CD4-positive, CD25-positive, alpha-beta regulatory T cell (primary cell): ENCODE data around the gene ZFAND3. TPM values are rescaled to one million over a fixed set of nuclear protein-coding genes. Genes with fewer than 3 reads are reported as not detected.
A peak's percentile ranks its signal among the peaks of the same experiment; 100 is the strongest.
"Not testable (repeated sequence)": the region's sequence is repeated elsewhere in the genome, so short reads cannot be mapped to it uniquely, and the experiment has no call there.

Source experiments
- ATAC-seq, 2 donors: fragments of 150-1000 bp; cut with Tn5 transposase; one replicate each; pipeline ENCODE4 v1.10.0; 2021; ENCODE audit warnings: low read depth in 2 of 2, moderate number of reproducible peaks in 2 of 2, moderate library complexity in 1 of 2
- DNase-seq, 3 donors: peaks; one replicate each; pipeline versions ENCODE4 v3.0.0 to v3.0.0-alpha.2; 2012 to 2022; ENCODE audit warnings: mixed read lengths in 1 of 3
- H3K27ac ChIP-seq: one replicate; pipeline ENCODE4 v1.7.0; 2013; ENCODE audit warnings: mild to moderate bottlenecking, low read length; ENCODE audit not compliant: insufficient read depth, poor library complexity, severe bottlenecking
- H3K27me3 ChIP-seq: one replicate; pipeline ENCODE4 v1.7.0; 2013; ENCODE audit warnings: low read length; ENCODE audit not compliant: control insufficient read depth, insufficient read depth
- H3K36me3 ChIP-seq: one replicate; pipeline ENCODE4 v1.7.0; 2013; ENCODE audit warnings: mild to moderate bottlenecking, low read length, moderate library complexity; ENCODE audit not compliant: control insufficient read depth, insufficient read depth
- H3K4me1 ChIP-seq: 2 replicates; pipeline ENCODE4 v1.7.0; 2013; ENCODE audit warnings: mild to moderate bottlenecking, low read length; ENCODE audit not compliant: insufficient read depth, control insufficient read depth, poor library complexity, severe bottlenecking
- H3K4me3 ChIP-seq: one replicate; pipeline ENCODE4 v1.7.0; 2013; ENCODE audit warnings: low read depth, mild to moderate bottlenecking, low read length, moderate library complexity
- H3K9me3 ChIP-seq, 2 experiments: 1 replicate in 1 of 2; 2 replicates in 1 of 2; pipeline ENCODE4 v1.7.0; 2013; ENCODE audit warnings: low read length in 2 of 2, mild to moderate bottlenecking in 1 of 2, moderate library complexity in 1 of 2; ENCODE audit not compliant: control insufficient read depth in 2 of 2
- H3K27ac Mint-ChIP-seq, 3 donors: one replicate each; pipeline ENCODE4 v1.8.0; 2020 to 2022; ENCODE audit warnings: mild to moderate bottlenecking in 3 of 3, mixed read lengths in 3 of 3, moderate library complexity in 2 of 3
- H3K27me3 Mint-ChIP-seq: one replicate; pipeline ENCODE4 v1.8.0; 2022; ENCODE audit warnings: mild to moderate bottlenecking, mixed read lengths
- H3K36me3 Mint-ChIP-seq: one replicate; pipeline ENCODE4 v1.8.0; 2020; ENCODE audit warnings: mixed read lengths
- H3K4me1 Mint-ChIP-seq, 4 donors: one replicate each; pipeline ENCODE4 v1.8.0; 2020 to 2022; ENCODE audit warnings: mixed read lengths in 4 of 4, mild to moderate bottlenecking in 1 of 4
- H3K4me3 Mint-ChIP-seq, 4 donors: one replicate each; pipeline ENCODE4 v1.8.0; 2020 to 2022; ENCODE audit warnings: mild to moderate bottlenecking in 4 of 4, mixed read lengths in 4 of 4, moderate library complexity in 3 of 4
- H3K9me3 Mint-ChIP-seq, 7 donors: one replicate each; pipeline ENCODE4 v1.8.0; 2020 to 2022; ENCODE audit warnings: mixed read lengths in 7 of 7, mild to moderate bottlenecking in 3 of 7, moderate library complexity in 2 of 7
- polyA plus RNA-seq, 4 donors: library from polyadenylated mRNA; unstranded; fragments of 300-500 nt; fragmentation: Illumina TruSeq; gene quantifications; one replicate each; pipeline ENCODE4 v1.2.3, GENCODE V29; 2021
- total RNA-seq: library from RNA; stranded (reverse); gene quantifications from one replicate; pipeline ENCODE4 v1.2.3, GENCODE V29; 2022

Gene ZFAND3
- total and polyA plus RNA-seq, 5 donors from 2014 or later, result 3.5 to 60.0 (median 5.1) TPM

- Histone ChIP-seq H3K27ac (no peak overlapping the region), H3K27me3 (no peaks in the 10 kb centered on the region), H3K9me3 (no peaks in the 10 kb centered on the region), H3K36me3 (peaks cover 38% of the 10 kb centered on the region), H3K4me1 (no peaks in the 10 kb centered on the region), H3K4me3 (no peak overlapping the region)
- no peaks in the 10 kb centered on the region for H3K27me3 Mint-ChIP-seq
- H3K36me3 Mint-ChIP-seq, result peaks cover 25% of the 10 kb centered on the region
- H3K4me1 Mint-ChIP-seq, result peaks cover 8 to 14% (median 11%) of the 10 kb centered on the region in 4 donors
- H3K4me3 Mint-ChIP-seq, result no peak overlapping the region
- DNase-seq (no peak), ATAC-seq (no peak)
- no peaks in the 10 kb centered on the region for H3K9me3 Mint-ChIP-seq
- no peak overlapping the region for H3K27ac Mint-ChIP-seq
These were observed 297.8 kb downstream of the ZFAND3 start for GRCh38 chr6:38117281-38117680.

GRCh38 chr6:38118791-38119365 is 299.4 kb downstream of the ZFAND3 start:
- Histone ChIP-seq H3K36me3 (peaks cover 46% of the 10 kb centered on the region), H3K4me3 (no peak overlapping the region), H3K4me1 (no peaks in the 10 kb centered on the region), H3K27ac (no peak overlapping the region), H3K9me3 (no peaks in the 10 kb centered on the region), H3K27me3 (no peaks in the 10 kb centered on the region)
- no peaks in the 10 kb centered on the region for H3K9me3 Mint-ChIP-seq
- no peak overlapping the region for H3K4me3 Mint-ChIP-seq
- ATAC-seq (no peak), DNase-seq (no peak)
- H3K27me3 Mint-ChIP-seq, result no peaks in the 10 kb centered on the region
- H3K27ac Mint-ChIP-seq, result no peak overlapping the region
- H3K36me3 Mint-ChIP-seq, result peaks cover 39% of the 10 kb centered on the region
- H3K4me1 Mint-ChIP-seq, result peaks cover 4 to 19% (median 8%) of the 10 kb centered on the region in 4 donors

GRCh38 chr6:38119516-38119915 is 300.0 kb downstream of the ZFAND3 start:
- H3K9me3 ChIP-seq, result no peaks in the 10 kb centered on the region
- Mint-ChIP-seq H3K36me3 (peaks cover 39% of the 10 kb centered on the region), H3K4me1 (peaks cover 0 to 19% (median 7%) of the 10 kb centered on the region in 4 donors), H3K9me3 (no peaks in the 10 kb centered on the region), H3K27me3 (no peaks in the 10 kb centered on the region), H3K27ac (no peak overlapping the region), H3K4me3 (no peak overlapping the region)
- H3K4me1 ChIP-seq, result no peaks in the 10 kb centered on the region
- peaks cover 46% of the 10 kb centered on the region for H3K36me3 ChIP-seq
- ATAC-seq (no peak), DNase-seq (no peak)
- no peak overlapping the region for H3K4me3 ChIP-seq
- H3K27ac ChIP-seq, result no peak overlapping the region
- H3K27me3 ChIP-seq, result no peaks in the 10 kb centered on the region

GRCh38 chr6:38124224-38124926 is 304.8 kb downstream of the ZFAND3 start:
- H3K4me3 Mint-ChIP-seq, ATAC-seq, H3K27me3 ChIP-seq, H3K9me3 Mint-ChIP-seq, H3K27ac ChIP-seq, DNase-seq, H3K27me3 Mint-ChIP-seq, H3K4me1 ChIP-seq, H3K9me3 ChIP-seq, H3K4me3 ChIP-seq, H3K27ac Mint-ChIP-seq: not testable (repeated sequence)
- peaks cover 4 to 32% (median 20%) of the 10 kb centered on the region in 4 donors for H3K4me1 Mint-ChIP-seq
- H3K36me3 ChIP-seq, result peaks cover 25% of the 10 kb centered on the region
- peaks cover 54% of the 10 kb centered on the region for H3K36me3 Mint-ChIP-seq

- Mint-ChIP-seq H3K4me1 (peaks cover 25 to 46% (median 37%) of the 10 kb centered on the region in 4 donors), H3K4me3 (no peak overlapping the region), H3K36me3 (peaks cover 41% of the 10 kb centered on the region), H3K9me3 (peaks cover 0 to 1% (median 0%) of the 10 kb centered on the region in 7 donors), H3K27me3 (no peaks in the 10 kb centered on the region), H3K27ac (no peak overlapping the region)
- Histone ChIP-seq H3K27me3 (no peaks in the 10 kb centered on the region), H3K4me3 (no peak overlapping the region), H3K27ac (no peak overlapping the region), H3K9me3 (no peaks in the 10 kb centered on the region), H3K36me3 (peaks cover 8% of the 10 kb centered on the region), H3K4me1 (no peaks in the 10 kb centered on the region)
- DNase-seq (no peak), ATAC-seq (no peak)
These were observed 307.8 kb downstream of the ZFAND3 start for GRCh38 chr6:38127284-38127683.

- no peaks in the 10 kb centered on the region for H3K9me3 ChIP-seq
- peaks cover 0 to 1% (median 0%) of the 10 kb centered on the region in 7 donors for H3K9me3 Mint-ChIP-seq
- no peaks in the 10 kb centered on the region for H3K27me3 Mint-ChIP-seq
- no peaks in the 10 kb centered on the region for H3K4me1 ChIP-seq
- no peak overlapping the region for H3K27ac Mint-ChIP-seq
- H3K4me3 Mint-ChIP-seq, result no peak overlapping the region
- peaks cover 3% of the 10 kb centered on the region for H3K36me3 ChIP-seq
- H3K36me3 Mint-ChIP-seq, result peaks cover 29% of the 10 kb centered on the region
- peak in 1 of 3 donors; percentile 48 for DNase-seq
- no peaks in the 10 kb centered on the region for H3K27me3 ChIP-seq
- no peak for ATAC-seq
- H3K27ac ChIP-seq, result no peak overlapping the region
- no peak overlapping the region for H3K4me3 ChIP-seq
- peaks cover 25 to 51% (median 35%) of the 10 kb centered on the region in 4 donors for H3K4me1 Mint-ChIP-seq
These were observed 312.0 kb downstream of the ZFAND3 start for GRCh38 chr6:38131527-38131965.

- peaks cover 3% of the 10 kb centered on the region for H3K36me3 ChIP-seq
- H3K9me3 Mint-ChIP-seq, result no peaks in the 10 kb centered on the region
- DNase-seq (no peak), ATAC-seq (no peak)
- no peaks in the 10 kb centered on the region for H3K4me1 ChIP-seq
- H3K27ac Mint-ChIP-seq, result peak overlapping the region in 1 of 3 donors; percentile 21
- peaks cover 29% of the 10 kb centered on the region for H3K36me3 Mint-ChIP-seq
- no peak overlapping the region for H3K27ac ChIP-seq
- H3K4me3 Mint-ChIP-seq, result no peak overlapping the region
- H3K27me3 ChIP-seq, result no peaks in the 10 kb centered on the region
- no peaks in the 10 kb centered on the region for H3K27me3 Mint-ChIP-seq
- H3K9me3 ChIP-seq, result no peaks in the 10 kb centered on the region
- H3K4me3 ChIP-seq, result no peak overlapping the region
- peaks cover 27 to 50% (median 36%) of the 10 kb centered on the region in 4 donors for H3K4me1 Mint-ChIP-seq
These were observed 314.6 kb downstream of the ZFAND3 start for GRCh38 chr6:38133932-38134703.
